Activated CD4-positive, alpha-beta T cell treated with anti-CD3 and anti-CD28 coated beads, Interleukin-2, amount 10 ng/mL, durations not matched to agents 24 days and 14 days (primary cell): ENCODE data around the gene CLDN9. TPM values are rescaled to one million over a fixed set of nuclear protein-coding genes. Genes with fewer than 3 reads are reported as not detected.

ENCODE experiments used
- DNase-seq: peaks from one replicate; pipeline ENCODE4 v3.0.0; 2022
- H3K27ac Mint-ChIP-seq: one replicate; pipeline ENCODE4 v1.8.0; 2022; ENCODE audit warnings: mild to moderate bottlenecking, mixed read lengths
- H3K27me3 Mint-ChIP-seq: one replicate; pipeline ENCODE4 v1.8.0; 2022; ENCODE audit warnings: mixed read lengths
- H3K36me3 Mint-ChIP-seq: one replicate; pipeline ENCODE4 v1.8.0; 2022; ENCODE audit warnings: low read depth, mild to moderate bottlenecking, mixed read lengths
- H3K4me1 Mint-ChIP-seq: one replicate; pipeline ENCODE4 v1.8.0; 2021; ENCODE audit warnings: mixed read lengths
- H3K4me3 Mint-ChIP-seq: one replicate; pipeline ENCODE4 v1.8.0; 2022; ENCODE audit warnings: mild to moderate bottlenecking, moderate library complexity, mixed read lengths
- H3K9me3 Mint-ChIP-seq: one replicate; pipeline ENCODE4 v1.8.0; 2021; ENCODE audit warnings: mixed read lengths
- intact Hi-C: fragments of 100-400 bp; cut with micrococcal nuclease; formaldehyde crosslinking; loops from one replicate; pipeline ENCODE4 v1.15.1; 2023
- total RNA-seq: library from RNA; stranded (reverse); gene quantifications from 2 replicates; pipeline ENCODE4 v1.2.3, GENCODE V29; 2022

The CLDN9 gene
- total RNA-seq, 1 donor from 2014 or later = not detected

DNA sequence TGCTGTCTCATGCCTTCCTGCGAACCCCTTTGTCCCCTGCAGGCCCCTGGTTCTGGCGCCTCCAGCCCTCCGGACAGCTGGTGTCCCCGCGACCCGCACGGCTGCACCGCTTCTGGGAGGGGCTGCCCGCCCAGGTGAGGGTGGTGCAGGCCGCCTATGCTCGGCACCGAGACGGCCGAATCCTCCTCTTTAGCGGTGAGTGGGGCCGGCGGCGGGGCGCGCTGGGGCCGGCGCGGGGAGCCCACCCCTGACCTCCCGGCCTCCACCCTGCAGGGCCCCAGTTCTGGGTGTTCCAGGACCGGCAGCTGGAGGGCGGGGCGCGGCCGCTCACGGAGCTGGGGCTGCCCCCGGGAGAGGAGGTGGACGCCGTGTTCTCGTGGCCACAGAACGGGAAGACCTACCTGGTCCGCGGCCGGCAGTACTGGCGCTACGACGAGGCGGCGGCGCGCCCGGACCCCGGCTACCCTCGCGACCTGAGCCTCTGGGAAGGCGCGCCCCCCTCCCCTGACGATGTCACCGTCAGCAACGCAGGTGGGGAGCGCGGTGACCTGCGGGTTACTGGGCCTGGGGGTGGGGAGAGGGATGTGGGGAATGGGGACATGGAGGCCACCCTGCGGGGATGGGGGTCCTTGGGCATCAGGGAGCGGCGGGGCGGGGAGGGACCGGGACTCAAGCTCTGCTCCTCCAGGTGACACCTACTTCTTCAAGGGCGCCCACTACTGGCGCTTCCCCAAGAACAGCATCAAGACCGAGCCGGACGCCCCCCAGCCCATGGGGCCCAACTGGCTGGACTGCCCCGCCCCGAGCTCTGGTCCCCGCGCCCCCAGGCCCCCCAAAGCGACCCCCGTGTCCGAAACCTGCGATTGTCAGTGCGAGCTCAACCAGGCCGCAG, 45.7 kb downstream of the CLDN9 start:
- DNase-seq = peak; percentile 85
- peak overlapping the region; percentile 89 for H3K4me3 Mint-ChIP-seq
- H3K27ac Mint-ChIP-seq = peak overlapping the region; percentile 89
- intact Hi-C loops = loop anchor here (1.0 to 5.0 kb wide), 4 partner anchors 16 to 71 kb away; no protein-coding TSS in a partner anchor
- H3K4me1 Mint-ChIP-seq = peaks cover 52% of the 10 kb centered on the region
- H3K27me3 Mint-ChIP-seq = no peaks in the 10 kb centered on the region
- H3K9me3 Mint-ChIP-seq = no peaks in the 10 kb centered on the region
- peaks cover 31% of the 10 kb centered on the region for H3K36me3 Mint-ChIP-seq

DNA sequence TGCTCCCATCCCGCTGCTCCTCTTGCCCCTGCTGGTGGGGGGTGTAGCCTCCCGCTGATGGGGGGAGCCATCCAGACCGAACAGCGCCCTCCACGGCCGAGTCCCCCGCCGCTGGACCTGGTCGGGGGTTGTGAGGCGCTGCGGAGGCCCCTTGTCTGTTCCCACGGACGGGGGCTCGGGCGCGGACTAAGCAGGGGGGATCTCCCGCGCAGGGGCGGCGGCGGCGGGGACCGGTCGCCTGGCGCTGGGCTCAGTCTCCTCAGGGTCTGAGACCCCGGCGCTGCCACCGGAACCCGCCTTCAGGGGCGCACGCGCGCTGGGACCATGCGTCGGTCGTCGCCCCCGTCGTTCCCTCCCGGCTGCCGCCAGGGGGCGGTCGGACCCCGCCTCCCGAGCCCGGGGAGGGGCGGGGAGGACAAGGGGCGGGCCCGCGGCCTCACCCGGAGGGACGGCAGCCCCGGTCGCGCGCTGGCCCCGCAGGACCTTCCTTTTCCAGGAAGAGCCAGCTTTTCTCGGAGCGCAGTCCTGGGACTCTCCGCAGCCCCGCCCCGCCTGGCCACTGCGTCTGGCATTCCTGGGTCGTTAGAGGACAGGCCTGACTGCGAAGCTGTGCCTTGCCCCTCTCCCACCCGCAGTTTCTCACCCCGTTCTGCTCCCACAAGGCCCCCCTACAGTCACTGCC, 46.5 kb downstream of the CLDN9 start:
- Mint-ChIP-seq H3K9me3 (no peaks in the 10 kb centered on the region), H3K4me3 (peak overlapping the region; percentile 89), H3K27ac (peak overlapping the region; percentile 91), H3K36me3 (peaks cover 25% of the 10 kb centered on the region), H3K4me1 (peaks cover 52% of the 10 kb centered on the region), H3K27me3 (no peaks in the 10 kb centered on the region)
- intact Hi-C loops = loop anchor here (1.0 to 5.0 kb wide), 4 partner anchors 16 to 70 kb away; no protein-coding TSS in a partner anchor
- DNase-seq = peak; percentile 98

DNA sequence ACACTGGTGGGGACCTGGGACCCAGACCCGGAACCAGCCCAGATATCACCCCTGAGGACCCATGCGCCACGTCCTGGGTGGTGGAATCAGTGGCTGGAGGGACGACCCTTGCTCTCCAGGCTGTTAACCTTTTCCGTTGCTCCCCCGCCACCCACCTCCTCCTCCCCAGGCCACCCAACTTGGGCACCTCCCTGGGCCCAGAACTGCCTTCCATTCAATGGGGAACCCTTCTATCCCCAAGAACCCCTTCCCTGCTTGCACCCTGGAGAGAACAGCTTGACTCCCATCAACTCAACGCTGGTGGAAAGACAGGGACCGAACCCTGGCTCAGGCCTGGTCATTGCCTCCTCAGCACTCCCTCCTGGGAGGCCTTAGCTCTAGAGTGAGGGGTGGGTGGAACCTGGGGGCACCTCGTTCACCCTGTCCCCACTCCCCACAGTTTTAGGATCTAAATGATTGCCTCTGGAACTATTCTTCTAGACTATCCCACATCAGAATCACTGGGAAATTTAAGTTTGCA, 47.1 kb downstream of the CLDN9 start:
- H3K27ac Mint-ChIP-seq = peak overlapping the region; percentile 91
- H3K36me3 Mint-ChIP-seq = peaks cover 21% of the 10 kb centered on the region
- no peaks in the 10 kb centered on the region for H3K27me3 Mint-ChIP-seq
- H3K4me1 Mint-ChIP-seq = peaks cover 51% of the 10 kb centered on the region
- no peak for DNase-seq
- no peaks in the 10 kb centered on the region for H3K9me3 Mint-ChIP-seq
- peak overlapping the region; percentile 89 for H3K4me3 Mint-ChIP-seq
- intact Hi-C loops = loop anchor here (1.0 to 5.0 kb wide), 4 partner anchors 15 to 70 kb away; no protein-coding TSS in a partner anchor

DNA sequence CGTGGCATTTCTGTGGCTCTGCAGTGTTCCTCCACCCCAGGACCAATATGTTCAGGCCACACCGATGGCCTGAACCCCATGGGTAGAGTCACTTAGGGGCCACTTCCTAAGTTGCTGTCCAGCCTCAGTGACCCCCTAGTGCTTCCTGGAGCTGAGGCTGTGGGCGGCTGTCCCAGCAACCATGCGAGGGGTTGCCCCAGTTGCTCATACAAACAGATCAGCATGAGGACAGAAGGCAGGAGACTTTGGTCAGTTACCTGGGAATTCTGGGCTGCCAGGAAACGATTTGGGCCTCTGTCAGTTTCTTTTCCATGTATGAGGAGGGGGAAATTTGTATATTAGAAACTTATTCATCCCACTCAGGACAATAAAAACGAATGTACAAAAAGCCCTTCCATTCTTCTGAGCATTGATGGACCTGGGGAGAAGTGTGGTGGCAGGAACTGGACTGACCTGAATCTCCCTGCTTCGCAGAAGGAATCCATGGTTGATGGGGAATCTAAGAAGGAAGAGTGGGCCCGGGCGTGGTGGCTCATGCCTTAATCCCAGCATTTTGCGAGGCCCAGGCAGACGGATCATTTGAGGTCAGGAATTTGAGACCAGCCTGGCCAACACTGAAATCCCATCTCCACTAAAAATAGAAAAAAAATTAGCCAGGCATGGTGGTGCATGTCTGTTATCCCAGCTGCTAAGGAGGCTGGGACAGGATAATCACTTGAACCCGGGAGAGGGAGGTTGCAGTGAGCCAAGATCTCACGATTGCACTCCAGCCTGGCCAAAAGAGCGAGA, 47.8 kb downstream of the CLDN9 start:
- peaks cover 16% of the 10 kb centered on the region for H3K36me3 Mint-ChIP-seq
- peaks cover 50% of the 10 kb centered on the region for H3K4me1 Mint-ChIP-seq
- peak overlapping the region; percentile 91 for H3K27ac Mint-ChIP-seq
- H3K4me3 Mint-ChIP-seq = peak overlapping the region; percentile 89
- H3K27me3 Mint-ChIP-seq = no peaks in the 10 kb centered on the region
- no peak for DNase-seq
- no peaks in the 10 kb centered on the region for H3K9me3 Mint-ChIP-seq
- intact Hi-C loops = no loop called here

DNA sequence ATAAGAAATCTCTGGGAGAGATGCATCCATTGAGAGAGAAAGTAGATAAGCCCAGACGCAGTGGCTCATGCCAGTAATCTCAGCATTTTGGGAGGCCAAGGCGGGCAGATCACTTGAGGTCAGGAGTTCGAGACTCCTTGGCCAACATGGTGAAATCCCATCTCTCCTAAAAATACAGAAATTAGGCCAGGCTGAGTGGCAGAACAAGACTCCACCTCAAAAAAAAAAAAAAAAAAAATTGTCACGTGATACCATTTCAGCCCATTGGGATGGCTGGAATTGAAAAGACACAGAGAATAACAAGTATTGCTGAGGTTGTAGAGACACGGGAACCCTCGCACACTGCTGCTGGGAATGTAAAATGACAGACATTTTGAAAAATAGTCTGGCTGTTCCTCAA, 49.8 kb downstream of the CLDN9 start:
- Mint-ChIP-seq H3K27me3 (no peaks in the 10 kb centered on the region), H3K36me3 (peaks cover 23% of the 10 kb centered on the region), H3K4me1 (peaks cover 42% of the 10 kb centered on the region), H3K27ac (no peak overlapping the region), H3K9me3 (no peaks in the 10 kb centered on the region), H3K4me3 (no peak overlapping the region)
- no peak for DNase-seq
- intact Hi-C loops = no loop called here

DNA sequence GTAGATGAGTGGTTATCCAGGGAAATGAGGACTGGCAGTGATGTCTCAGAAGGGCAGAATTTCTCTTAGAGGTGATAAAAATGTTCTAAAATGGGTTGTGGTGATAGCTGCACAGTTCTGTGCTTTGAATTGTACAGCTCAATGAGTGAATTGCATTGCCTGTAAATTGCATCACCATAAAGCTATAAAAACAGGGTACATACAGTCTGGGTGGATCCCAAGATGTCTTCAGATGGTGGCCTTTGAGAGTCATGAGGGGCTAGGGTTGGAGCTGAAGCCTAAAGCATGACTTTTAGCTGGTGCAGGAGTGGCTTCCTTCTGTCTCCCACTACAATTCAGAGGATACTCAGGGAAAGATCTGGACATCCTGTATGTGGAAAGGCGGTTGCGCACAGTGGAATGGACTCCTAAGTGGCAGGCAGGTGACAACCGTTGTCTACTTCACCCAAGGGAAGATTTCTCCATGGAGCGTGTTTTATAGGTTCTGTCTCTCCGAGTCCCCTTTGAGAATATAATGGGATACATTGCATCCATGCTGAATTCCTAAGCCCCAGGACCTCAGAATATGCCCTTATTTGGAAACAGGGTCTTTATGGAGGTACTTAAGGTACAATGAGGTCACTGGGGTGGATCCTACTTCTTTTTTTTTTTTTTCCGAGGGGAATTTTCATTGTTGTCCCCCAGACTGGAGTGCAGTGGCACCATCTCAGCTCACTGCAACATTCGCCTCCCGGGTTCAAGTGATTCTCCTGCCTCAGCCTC, 51.1 kb downstream of the CLDN9 start:
- Mint-ChIP-seq H3K27me3 (no peaks in the 10 kb centered on the region), H3K27ac (peak overlapping the region; percentile 99), H3K4me3 (peak overlapping the region; percentile 56), H3K4me1 (peaks cover 47% of the 10 kb centered on the region), H3K9me3 (no peaks in the 10 kb centered on the region), H3K36me3 (peaks cover 34% of the 10 kb centered on the region)
- DNase-seq = no peak
- intact Hi-C loops = no loop called here

Other genes with a start within 250 kb of the CLDN9 start
- 241 and 259 TPM in 2 replicates for gene ELOB, start 235.6 kb upstream of the CLDN9 start, total RNA-seq
- gene PRSS33, start 225.4 kb upstream of the CLDN9 start, total RNA-seq = not detected in 2 replicates
- gene PRSS41, start 214.5 kb upstream of the CLDN9 start, total RNA-seq = not detected in 2 replicates
- gene PRSS21, start 195.7 kb upstream of the CLDN9 start, total RNA-seq = 10.2 and 11.8 TPM in 2 replicates
- 9.3 and 11.0 TPM in 2 replicates for gene ZG16B, start 182.6 kb upstream of the CLDN9 start, total RNA-seq
- not detected in 2 replicates for gene PRSS22, start 154.8 kb upstream of the CLDN9 start, total RNA-seq
- 21.2 and 22.2 TPM in 2 replicates for gene FLYWCH2, start 129.7 kb upstream of the CLDN9 start, total RNA-seq
- gene FLYWCH1, start 101.0 kb upstream of the CLDN9 start, total RNA-seq = 63.9 and 64.5 TPM in 2 replicates
- 0.17 and 0.28 TPM in 2 replicates for gene KREMEN2, start 48.6 kb upstream of the CLDN9 start, total RNA-seq
- 41.0 and 43.3 TPM in 2 replicates for gene PAQR4, start 43.6 kb upstream of the CLDN9 start, total RNA-seq
- 152 TPM in 2 replicates for gene PKMYT1, start 32.5 kb upstream of the CLDN9 start, total RNA-seq
- not detected in 2 replicates for gene CLDN6, start 5.3 kb downstream of the CLDN9 start, total RNA-seq
- gene TNFRSF12A, start 7.4 kb downstream of the CLDN9 start, total RNA-seq = 7.3 TPM in 2 replicates
- 29.4 TPM in 2 replicates for gene HCFC1R1, start 11.0 kb downstream of the CLDN9 start, total RNA-seq
- gene THOC6, start 11.1 kb downstream of the CLDN9 start, total RNA-seq = 55.3 and 57.0 TPM in 2 replicates
- 0.43 and 0.63 TPM in 2 replicates for gene BICDL2, start 24.0 kb downstream of the CLDN9 start, total RNA-seq
- 8.1 and 10.2 TPM in 2 replicates for gene MMP25, start 33.6 kb downstream of the CLDN9 start, total RNA-seq
- gene IL32, start 52.7 kb downstream of the CLDN9 start, total RNA-seq = 918 and 934 TPM in 2 replicates
- not detected in 2 replicates for gene ZSCAN10, start 86.4 kb downstream of the CLDN9 start, total RNA-seq
- gene ZNF205, start 99.7 kb downstream of the CLDN9 start, total RNA-seq = 0.21 and 0.47 TPM in 2 replicates
- 9.5 and 10.6 TPM in 2 replicates for gene ZNF213, start 122.1 kb downstream of the CLDN9 start, total RNA-seq
- gene OR1F1, start 175.3 kb downstream of the CLDN9 start, total RNA-seq = not detected in 2 replicates
- 13.1 and 13.4 TPM in 2 replicates for gene ZNF200, start 222.2 kb downstream of the CLDN9 start, total RNA-seq
- gene MEFV, start 243.7 kb downstream of the CLDN9 start, total RNA-seq = not detected in 2 replicates